Esophagus (tissue), 2 donors: ENCODE results near the gene EIF3B. TPM values are rescaled to one million over a fixed set of nuclear protein-coding genes. Genes with fewer than 3 reads are reported as not detected.
"Not testable (repeated sequence)": the region's sequence is repeated elsewhere in the genome, so short reads cannot be mapped to it uniquely, and the experiment has no call there.

ENCODE experiments used
- H3K27ac ChIP-seq, 2 donors: one replicate each; pipeline ENCODE4 v1.5.1; 2013; ENCODE audit warnings: low read depth in 2 of 2, mild to moderate bottlenecking in 2 of 2, inconsistent platforms in 1 of 2, low read length in 1 of 2, moderate library complexity in 1 of 2
- H3K27me3 ChIP-seq, 2 donors: one replicate each; pipeline ENCODE4 v1.6.1; 2013; ENCODE audit warnings: low read length in 2 of 2, control low read depth in 1 of 2, mild to moderate bottlenecking in 1 of 2; ENCODE audit not compliant: insufficient read depth in 2 of 2, control insufficient read depth in 1 of 2
- H3K36me3 ChIP-seq, 2 donors: one replicate each; pipeline ENCODE4 v1.6.1; 2013; ENCODE audit warnings: low read length in 1 of 2; ENCODE audit not compliant: control insufficient read depth in 2 of 2, insufficient read depth in 2 of 2
- H3K4me1 ChIP-seq, 2 donors: one replicate each; pipeline ENCODE4 v1.6.1; 2013; ENCODE audit warnings: low read length in 1 of 2; ENCODE audit not compliant: control insufficient read depth in 2 of 2, insufficient read depth in 2 of 2
- H3K4me3 ChIP-seq, 2 donors: one replicate each; pipeline ENCODE4 v1.5.1; 2013; ENCODE audit warnings: low read length in 2 of 2, mild to moderate bottlenecking in 2 of 2, low read depth in 1 of 2, moderate library complexity in 1 of 2
- H3K9me3 ChIP-seq, 2 donors: one replicate each; pipeline ENCODE4 v1.6.1; 2013; ENCODE audit warnings: mild to moderate bottlenecking in 2 of 2, low read depth in 1 of 2, low read length in 1 of 2, moderate library complexity in 1 of 2; ENCODE audit not compliant: control insufficient read depth in 2 of 2, insufficient read depth in 1 of 2
- WGBS, 2 donors: extraction: QIAGEN DNeasy Blood & Tissue Kit; methylation state at CpG; one replicate each; pipeline ENCODE4 v1.1.7; 2013; 5-methylcytosine and 5-hydroxymethylcytosine counted together
- polyA plus RNA-seq, 2 donors: library from polyadenylated mRNA; stranded (reverse); fragments of 200-250 nt; gene quantifications; one replicate each; pipeline ENCODE4 v1.2.3, GENCODE V29; 2013
- donor health status: healthy with polysubstance abuse.
- donor health status: Bipolar disorder and iron deficiency.

The EIF3B gene
- polyA plus RNA-seq, 2 donors = 54.2 to 85.6 TPM

DNA sequence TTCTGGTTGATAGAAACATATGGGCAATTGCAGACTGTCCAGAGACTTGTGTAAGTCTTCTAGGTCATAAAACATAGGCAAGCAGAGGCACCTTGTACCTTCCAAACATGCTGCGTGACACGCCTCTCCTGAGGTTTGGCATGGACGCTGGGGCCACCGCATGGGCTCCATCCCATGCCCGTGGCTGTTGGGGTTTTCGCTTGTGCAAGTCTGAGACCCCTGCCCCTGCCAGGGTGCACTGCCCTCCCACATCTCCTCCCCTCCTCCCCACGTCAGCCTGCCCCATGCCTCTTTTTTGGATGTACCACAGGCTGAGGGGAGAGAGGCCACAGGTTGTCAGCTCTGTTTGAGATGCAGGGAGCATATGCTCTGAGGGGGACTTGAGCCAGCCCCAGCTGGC is 19.0 kb downstream of the EIF3B start:
- H3K4me3 ChIP-seq = no peak overlapping the region
- WGBS, 2 donors = 90 to 93% methylated on average over 7 of the region's 7 CpGs
- H3K27me3 ChIP-seq = no peaks in the 10 kb centered on the region
- no peak overlapping the region for H3K27ac ChIP-seq
- no peaks in the 10 kb centered on the region for H3K9me3 ChIP-seq
- no peaks in the 10 kb centered on the region for H3K4me1 ChIP-seq
- H3K36me3 ChIP-seq = peaks cover 58 to 75% of the 10 kb centered on the region in 2 donors

GRCh38 chr7:2374401-2374800 is 19.8 kb downstream of the EIF3B start:
- no peaks in the 10 kb centered on the region for H3K9me3 ChIP-seq
- H3K27me3 ChIP-seq = no peaks in the 10 kb centered on the region
- no peak overlapping the region for H3K4me3 ChIP-seq
- H3K36me3 ChIP-seq = peaks cover 58 to 78% of the 10 kb centered on the region in 2 donors
- 94 to 96% methylated on average over 18 of the region's 18 CpGs for WGBS, 2 donors
- no peak overlapping the region for H3K27ac ChIP-seq
- no peaks in the 10 kb centered on the region for H3K4me1 ChIP-seq

- peaks cover 64 to 84% of the 10 kb centered on the region in 2 donors for H3K36me3 ChIP-seq
- no peaks in the 10 kb centered on the region for H3K9me3 ChIP-seq
- 90 to 91% methylated on average over 26 of the region's 26 CpGs for WGBS, 2 donors
- H3K4me3 ChIP-seq = no peak overlapping the region
- no peaks in the 10 kb centered on the region for H3K4me1 ChIP-seq
- no peaks in the 10 kb centered on the region for H3K27me3 ChIP-seq
- no peak overlapping the region for H3K27ac ChIP-seq
Observed at GRCh38 chr7:2374830-2375728, 20.5 kb downstream of the EIF3B start.

GRCh38 chr7:2376351-2377154 is 21.9 kb downstream of the EIF3B start:
- H3K4me1 ChIP-seq = no peaks in the 10 kb centered on the region
- H3K9me3 ChIP-seq = no peaks in the 10 kb centered on the region
- no peak overlapping the region for H3K27ac ChIP-seq
- no peak overlapping the region for H3K4me3 ChIP-seq
- 89 to 94% methylated on average over 27 of the region's 27 CpGs for WGBS, 2 donors
- H3K36me3 ChIP-seq = peaks cover 58 to 87% of the 10 kb centered on the region in 2 donors
- no peaks in the 10 kb centered on the region for H3K27me3 ChIP-seq

DNA sequence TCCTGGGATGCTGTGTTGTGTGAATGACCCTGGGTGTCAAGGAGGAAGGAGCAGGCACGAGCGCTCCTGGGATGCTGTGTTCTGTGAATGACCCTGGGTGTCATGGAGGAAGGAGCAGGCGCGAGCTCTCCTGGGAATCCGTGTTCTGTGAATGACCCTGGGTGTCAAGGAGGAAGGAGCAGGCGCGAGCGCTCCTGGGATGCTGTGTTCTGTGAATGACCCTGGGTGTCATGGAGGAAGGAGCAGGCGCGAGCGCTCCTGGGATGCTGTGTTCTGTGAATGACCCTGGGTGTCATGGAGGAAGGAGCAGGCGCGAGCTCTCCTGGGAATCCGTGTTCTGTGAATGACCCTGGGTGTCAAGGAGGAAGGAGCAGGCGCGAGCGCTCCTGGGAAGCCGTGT is 22.9 kb downstream of the EIF3B start:
- peaks cover 51 to 83% of the 10 kb centered on the region in 2 donors for H3K36me3 ChIP-seq
- H3K9me3 ChIP-seq, H3K27me3 ChIP-seq, H3K27ac ChIP-seq, H3K4me3 ChIP-seq, H3K4me1 ChIP-seq: not testable (repeated sequence)
- WGBS, 2 donors = 96% methylated on average over 14 of the region's 18 CpGs

DNA sequence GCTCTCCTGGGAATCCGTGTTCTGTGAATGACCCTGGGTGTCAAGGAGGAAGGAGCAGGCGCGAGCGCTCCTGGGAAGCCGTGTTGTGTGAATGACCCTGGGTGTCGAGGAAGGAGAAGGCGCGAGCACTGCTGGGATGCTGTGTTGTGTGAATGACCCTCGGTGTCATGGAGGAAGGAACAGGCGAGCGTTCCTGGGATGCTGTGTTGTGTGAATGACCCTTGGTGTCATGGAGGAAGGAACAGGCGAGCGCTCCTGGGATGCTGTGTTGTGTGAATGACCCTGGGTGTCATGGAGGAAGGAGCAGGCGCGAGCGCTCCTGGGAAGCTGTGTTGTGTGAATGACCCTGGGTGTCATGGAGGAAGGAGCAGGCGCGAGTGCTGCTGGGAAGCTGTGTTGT is 23.5 kb downstream of the EIF3B start:
- H3K4me1 ChIP-seq, H3K9me3 ChIP-seq, H3K27ac ChIP-seq, H3K27me3 ChIP-seq, H3K4me3 ChIP-seq: not testable (repeated sequence)
- peaks cover 45 to 79% of the 10 kb centered on the region in 2 donors for H3K36me3 ChIP-seq
- WGBS, 2 donors = 92 to 97% methylated on average over 13 to 16 of the region's 18 CpGs

DNA sequence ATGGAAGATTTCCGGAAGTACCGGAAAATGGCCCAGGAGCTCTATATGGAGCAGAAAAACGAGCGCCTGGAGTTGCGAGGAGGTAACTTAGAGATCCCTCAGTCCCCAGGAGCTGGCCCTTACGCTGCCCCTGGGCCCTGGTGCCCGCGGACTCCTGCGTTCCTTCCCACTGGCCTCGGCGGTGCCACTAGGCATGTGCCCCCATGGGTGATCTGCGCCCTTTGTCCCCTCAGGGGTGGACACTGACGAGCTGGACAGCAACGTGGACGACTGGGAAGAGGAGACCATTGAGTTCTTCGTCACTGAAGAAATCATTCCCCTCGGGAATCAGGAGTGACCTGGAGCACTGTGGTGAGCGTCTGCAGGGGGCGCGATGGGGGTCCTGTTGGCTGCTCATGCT is 24.5 kb downstream of the EIF3B start:
- Histone ChIP-seq H3K4me1 (no peaks in the 10 kb centered on the region), H3K4me3 (no peak overlapping the region), H3K27me3 (no peaks in the 10 kb centered on the region), H3K27ac (no peak overlapping the region), H3K9me3 (no peaks in the 10 kb centered on the region), H3K36me3 (peaks cover 38 to 70% of the 10 kb centered on the region in 2 donors)
- 93 to 95% methylated on average over 20 of the region's 20 CpGs for WGBS, 2 donors

- no peak overlapping the region for H3K27ac ChIP-seq
- WGBS, 2 donors = 93 to 95% methylated on average over 34 of the region's 34 CpGs
- peaks cover 30 to 64% of the 10 kb centered on the region in 2 donors for H3K36me3 ChIP-seq
- no peaks in the 10 kb centered on the region for H3K27me3 ChIP-seq
- no peak overlapping the region for H3K4me3 ChIP-seq
- no peaks in the 10 kb centered on the region for H3K4me1 ChIP-seq
- H3K9me3 ChIP-seq = no peaks in the 10 kb centered on the region
Observed at GRCh38 chr7:2379821-2380450, 25.3 kb downstream of the EIF3B start.

DNA sequence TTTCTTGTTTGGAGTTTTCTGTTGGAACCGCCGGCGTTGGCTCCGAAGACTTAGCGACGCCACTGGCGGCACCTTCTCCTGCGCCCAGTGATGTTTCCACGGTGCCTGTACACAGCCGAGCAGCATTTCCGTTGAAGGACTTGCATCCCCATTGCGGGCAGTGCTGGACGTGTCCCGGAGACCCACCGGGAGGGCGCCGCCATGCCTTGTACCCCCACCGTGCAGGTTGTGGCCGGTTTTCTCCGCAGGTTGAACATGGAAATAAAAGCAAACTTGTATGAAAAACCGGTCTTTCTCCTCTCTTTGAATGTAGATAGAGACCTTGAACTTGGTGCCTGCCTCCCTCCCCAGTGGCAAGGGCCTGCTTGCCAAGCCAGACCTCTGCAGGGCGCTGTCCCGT is 25.8 kb downstream of the EIF3B start:
- H3K9me3 ChIP-seq = no peaks in the 10 kb centered on the region
- whole genome bisulfite sequencing, 2 donors = 92 to 93% methylated on average over 23 of the region's 23 CpGs
- no peaks in the 10 kb centered on the region for H3K4me1 ChIP-seq
- no peaks in the 10 kb centered on the region for H3K27me3 ChIP-seq
- H3K27ac ChIP-seq = no peak overlapping the region
- H3K4me3 ChIP-seq = no peak overlapping the region
- H3K36me3 ChIP-seq = peaks cover 25 to 59% of the 10 kb centered on the region in 2 donors
